Measurements from ENCODE around the gene TOM1L2. TPM values are rescaled to one million over a fixed set of nuclear protein-coding genes. Genes with fewer than 3 reads are reported as not detected.

TOM1L2 gene
- total RNA-seq (2014; rRNA removed; shearing (Covaris generic)), result 57.1 and 77.1 TPM in 2 replicates

DNA sequence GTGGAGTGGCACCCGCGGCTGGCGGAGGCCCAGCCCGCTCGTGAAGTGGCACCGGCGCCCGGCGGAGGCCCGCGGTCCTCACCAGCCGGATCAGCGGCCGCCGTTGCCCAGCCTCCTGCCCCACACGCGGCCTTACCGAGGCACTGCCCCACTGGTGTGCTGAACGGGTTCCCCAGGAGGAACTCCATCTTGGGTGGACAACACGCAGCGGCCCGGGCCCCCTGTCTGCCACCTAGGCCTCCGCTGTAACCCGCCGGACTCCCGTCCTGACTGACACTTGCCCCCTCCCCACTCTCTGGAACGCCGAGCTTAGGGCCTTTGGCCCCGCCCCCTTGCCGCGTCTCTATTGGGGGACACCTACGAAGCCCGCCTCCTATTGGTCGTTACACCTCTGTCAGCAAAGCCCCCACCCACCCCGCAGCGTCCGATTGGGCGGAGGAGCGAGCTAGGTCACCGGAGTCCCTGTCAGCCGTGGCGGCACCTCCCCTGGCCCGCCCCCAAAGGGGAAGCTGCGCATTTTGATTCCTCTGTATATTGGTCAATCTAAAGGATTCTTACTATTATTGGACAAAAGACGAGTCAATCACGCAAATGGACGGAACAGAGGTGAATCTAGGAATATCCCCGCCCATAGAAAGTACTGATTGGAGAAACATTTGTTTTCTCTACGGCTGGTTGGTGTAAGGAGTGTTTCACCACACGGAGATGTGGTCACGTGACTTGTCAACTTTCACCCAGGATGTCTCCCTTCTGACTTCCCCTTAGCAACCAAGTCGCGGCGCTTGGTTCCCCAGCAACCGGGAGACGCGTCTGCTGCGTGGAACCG lies at the start of gene TOM1L2, which contains the start of gene DRC3:
TSS of gene TOM1L2 (minus strand) at position 275 of the 826 bp plus-strand sequence. CDS start at position 188, 87 bp downstream.
TSS of gene DRC3 (plus strand) at position 737 of the 826 bp plus-strand sequence. CDS start 4,737 bp downstream, outside the sequence.
- in situ Hi-C loops (cut with HindIII; ENCODE audit: low sequenced_read_pairs), result no loop called here
- peak; percentile 100 for DNase-seq (ENCODE audit: low spot score)

- in situ Hi-C loops (cut with HindIII; ENCODE audit: low sequenced_read_pairs), result no loop called here
- no peak for DNase-seq (ENCODE audit: low spot score)
Measured at GRCh38 chr17:18021372-18021771, 49.2 kb upstream of the TOM1L2 start.

DNA sequence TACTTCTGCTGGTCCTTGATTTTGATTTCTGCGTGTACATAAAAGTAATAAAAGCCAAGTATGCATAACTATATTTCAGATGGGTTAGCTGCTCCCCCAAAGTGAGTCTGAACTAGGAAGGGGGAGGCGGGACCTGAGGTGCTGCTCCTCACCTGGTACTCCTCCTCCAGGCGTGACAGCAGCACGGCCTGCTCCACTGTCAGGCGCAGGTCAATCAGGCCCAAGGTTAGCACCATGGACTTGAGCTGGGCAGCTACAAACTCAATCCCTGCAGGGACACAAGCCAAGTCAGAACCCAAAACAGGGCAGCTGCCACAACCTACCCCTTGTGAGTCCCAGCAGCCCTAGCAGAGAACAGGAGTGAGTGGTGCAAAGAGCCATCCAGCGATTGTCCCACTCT lies 48.8 kb upstream of the TOM1L2 start:
- no peak for DNase-seq (ENCODE audit: low spot score)
- in situ Hi-C loops (cut with HindIII; ENCODE audit: low sequenced_read_pairs), result no loop called here

DNA sequence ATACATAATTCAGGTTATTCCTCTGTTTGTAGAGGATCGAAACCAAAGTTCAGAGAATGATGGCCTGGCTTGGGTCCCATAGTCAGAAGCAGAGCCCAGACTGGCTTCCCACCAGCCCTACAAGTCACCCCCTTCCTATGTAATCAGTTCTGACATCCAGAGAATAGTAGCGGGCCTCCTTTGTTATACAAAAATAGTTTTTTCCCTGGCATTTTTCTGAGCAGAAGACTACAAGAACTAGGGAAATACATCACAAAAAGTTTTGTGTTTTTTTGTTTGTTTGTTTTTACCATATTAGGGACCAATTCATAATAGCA lies 47.6 kb upstream of the TOM1L2 start:
- in situ Hi-C loops (cut with HindIII; ENCODE audit: low sequenced_read_pairs), result no loop called here
- no peak for DNase-seq (ENCODE audit: low spot score)

- in situ Hi-C loops (cut with HindIII; ENCODE audit: low sequenced_read_pairs), result no loop called here
Measured at GRCh38 chr17:18018411-18018921, 46.3 kb upstream of the TOM1L2 start.

DNA sequence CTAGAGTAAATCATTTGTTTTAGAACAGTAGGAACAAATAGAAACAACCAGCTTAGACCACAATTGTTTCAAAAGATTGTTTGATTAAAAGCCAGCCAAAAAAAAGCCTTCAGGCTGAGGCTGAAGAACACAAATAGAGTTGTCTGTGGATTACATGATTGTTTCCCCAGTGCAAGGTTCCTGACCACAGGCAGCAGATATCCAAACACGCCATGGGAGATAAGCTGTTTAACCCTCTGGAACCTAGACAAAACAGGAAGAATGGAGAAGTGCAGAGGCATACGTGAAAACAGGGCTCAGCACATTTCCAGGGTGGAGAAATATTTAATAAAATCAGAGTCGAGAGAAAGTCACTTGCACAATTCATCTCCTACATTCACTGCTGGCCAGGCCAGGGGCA lies 45.8 kb upstream of the TOM1L2 start:
- in situ Hi-C loops (cut with HindIII; ENCODE audit: low sequenced_read_pairs), result no loop called here
- DNase-seq (ENCODE audit: low spot score), result no peak

More at GRCh38 chr17:18018411-18018921, 46.3 kb upstream of the TOM1L2 start:
- no peak for DNase-seq (ENCODE audit: low spot score)

DNA sequence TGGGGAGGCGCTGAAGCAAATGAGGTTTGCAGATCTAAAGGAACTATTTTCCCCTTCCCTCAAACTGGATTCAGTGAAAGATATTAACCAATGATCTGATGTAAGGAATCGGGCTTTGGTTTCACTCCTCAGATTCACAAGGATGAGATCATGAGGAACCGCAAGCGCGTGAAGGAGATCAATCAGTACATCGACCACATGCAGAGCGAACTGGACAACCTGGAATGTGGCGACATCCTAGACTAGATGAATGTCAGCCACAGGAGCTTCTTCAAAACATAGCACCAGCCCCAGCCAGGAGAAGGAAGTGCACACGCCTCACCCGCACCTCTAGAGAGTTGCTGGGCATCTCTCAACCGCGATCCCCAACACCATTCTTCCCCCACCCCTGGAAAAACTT lies 44.2 kb upstream of the TOM1L2 start:
- DNase-seq (ENCODE audit: low spot score), result no peak
- in situ Hi-C loops (cut with HindIII; ENCODE audit: low sequenced_read_pairs), result no loop called here

GRCh38 chr17:18015593-18015992 lies 43.4 kb upstream of the TOM1L2 start:
- DNase-seq (ENCODE audit: low spot score), result no peak
- in situ Hi-C loops (cut with HindIII; ENCODE audit: low sequenced_read_pairs), result no loop called here

DNA sequence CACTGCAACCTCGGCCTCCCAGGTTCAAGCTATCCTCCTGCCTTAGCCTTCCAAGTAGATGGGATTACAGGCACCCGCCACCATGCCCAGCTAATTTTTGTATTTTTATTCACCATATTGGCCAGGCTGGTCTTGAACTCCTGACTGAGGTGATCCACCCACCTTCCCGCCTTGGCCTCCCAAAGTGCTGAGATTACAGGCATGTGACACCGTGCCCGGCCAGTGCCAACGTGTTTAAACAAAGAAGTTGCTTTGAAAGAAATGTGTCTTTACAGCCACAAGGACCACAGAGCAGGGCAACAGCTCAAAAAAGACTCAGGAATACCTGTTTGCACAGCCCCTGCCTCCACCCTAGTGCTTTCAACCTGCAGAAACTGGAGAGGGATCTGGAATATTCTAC lies 41.8 kb upstream of the TOM1L2 start:
- no peak for DNase-seq (ENCODE audit: low spot score)
- in situ Hi-C loops (cut with HindIII; ENCODE audit: low sequenced_read_pairs), result no loop called here

GRCh38 chr17:18011286-18011685 lies 39.1 kb upstream of the TOM1L2 start:
- no peak for DNase-seq (ENCODE audit: low spot score)
- in situ Hi-C loops (cut with HindIII; ENCODE audit: low sequenced_read_pairs), result no loop called here

GRCh38 chr17:18009609-18010420 lies 37.6 kb upstream of the TOM1L2 start:
- DNase-seq (ENCODE audit: low spot score), result no peak
- in situ Hi-C loops (cut with HindIII; ENCODE audit: low sequenced_read_pairs), result no loop called here

- no peak for DNase-seq (ENCODE audit: low spot score)
- in situ Hi-C loops (cut with HindIII; ENCODE audit: low sequenced_read_pairs), result no loop called here
Measured at GRCh38 chr17:18008496-18009268, 36.5 kb upstream of the TOM1L2 start.

DNA sequence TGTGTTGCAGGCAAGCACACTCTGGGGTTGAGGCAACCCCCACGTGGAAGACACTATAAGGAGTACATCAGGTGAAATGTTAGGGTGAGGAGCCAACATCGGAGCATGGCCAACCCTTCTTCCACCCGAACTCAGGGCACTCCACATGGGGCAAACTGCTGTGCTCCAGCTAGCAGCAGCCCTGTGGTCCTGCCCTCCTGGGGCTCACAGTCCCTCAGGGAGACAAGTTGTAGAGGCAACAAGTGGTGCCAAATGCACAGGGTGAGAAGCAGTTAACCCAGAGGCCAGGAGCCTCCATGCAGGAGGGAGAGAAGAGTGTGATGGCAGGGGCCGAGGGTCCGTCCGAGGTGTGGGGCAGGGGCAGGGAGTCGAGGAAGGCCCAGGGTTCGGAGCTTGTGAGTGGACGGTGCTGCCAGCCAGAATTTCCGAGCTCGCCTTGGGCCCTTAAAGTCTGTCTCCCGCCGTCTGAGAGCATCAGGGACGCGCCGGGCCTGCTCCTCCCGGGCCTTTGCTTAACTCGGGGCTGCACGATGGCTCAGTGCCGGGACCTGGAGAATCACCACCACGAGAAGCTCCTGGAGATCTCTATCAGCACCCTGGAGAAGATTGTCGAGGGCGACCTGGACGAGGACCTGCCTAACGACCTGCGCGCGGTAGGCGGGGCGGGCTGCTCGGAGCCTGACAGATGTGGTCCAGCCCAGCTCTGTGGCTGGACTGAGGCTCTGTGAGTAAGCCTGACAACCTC lies 34.5 kb upstream of the TOM1L2 start:
- no peak for DNase-seq (ENCODE audit: low spot score)
- in situ Hi-C loops (cut with HindIII; ENCODE audit: low sequenced_read_pairs), result no loop called here

DNA sequence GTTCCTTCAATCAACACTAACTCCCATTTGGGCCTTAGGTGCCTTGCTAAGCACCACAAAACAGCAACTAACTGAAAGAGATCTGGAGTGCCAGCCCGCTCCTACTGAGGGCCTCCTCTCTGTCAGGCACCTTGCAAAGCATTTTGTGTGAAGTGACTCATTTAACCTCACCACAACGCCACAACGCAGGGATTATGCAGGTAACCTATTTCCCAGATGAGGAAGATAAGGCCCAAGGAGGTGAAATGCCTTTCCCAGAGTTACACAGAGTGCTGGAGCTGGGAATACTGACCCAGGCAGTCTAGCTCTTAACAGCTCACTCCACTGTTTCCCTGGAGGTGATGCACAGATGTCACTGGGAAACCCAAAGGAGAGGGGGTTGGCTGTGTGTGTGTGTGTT lies 33.3 kb upstream of the TOM1L2 start:
- in situ Hi-C loops (cut with HindIII; ENCODE audit: low sequenced_read_pairs), result no loop called here

GRCh38 chr17:18004884-18005305 lies 32.7 kb upstream of the TOM1L2 start:
- in situ Hi-C loops (cut with HindIII; ENCODE audit: low sequenced_read_pairs), result no loop called here
- DNase-seq (ENCODE audit: low spot score), result no peak

More for the DNA sequence above, 33.3 kb upstream of the TOM1L2 start:
- DNase-seq (ENCODE audit: low spot score), result no peak

DNA sequence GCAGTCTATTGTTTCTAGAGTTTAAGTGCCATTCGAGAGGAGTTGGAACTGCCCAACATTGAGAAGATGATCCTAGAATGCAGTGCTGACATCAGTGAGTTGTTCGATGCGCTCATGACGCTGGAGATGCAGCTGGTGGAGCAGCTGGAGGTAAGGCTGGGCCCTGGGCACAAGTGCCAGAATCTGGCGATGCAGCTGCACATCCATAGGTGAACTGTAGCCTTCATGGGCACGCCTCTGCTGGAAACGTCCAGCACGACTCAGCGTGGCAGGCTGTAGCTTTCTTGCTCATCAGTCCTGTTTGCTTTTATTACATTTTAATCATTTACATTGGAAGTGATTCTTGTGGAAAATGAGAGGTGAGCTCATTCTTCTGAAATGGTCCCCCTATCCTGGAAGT lies 32.1 kb upstream of the TOM1L2 start:
- no peak for DNase-seq (ENCODE audit: low spot score)
- in situ Hi-C loops (cut with HindIII; ENCODE audit: low sequenced_read_pairs), result no loop called here

- in situ Hi-C loops (cut with HindIII; ENCODE audit: low sequenced_read_pairs), result no loop called here
- DNase-seq (ENCODE audit: low spot score), result no peak
Measured at GRCh38 chr17:18002171-18002570, 30.0 kb upstream of the TOM1L2 start.

DNA sequence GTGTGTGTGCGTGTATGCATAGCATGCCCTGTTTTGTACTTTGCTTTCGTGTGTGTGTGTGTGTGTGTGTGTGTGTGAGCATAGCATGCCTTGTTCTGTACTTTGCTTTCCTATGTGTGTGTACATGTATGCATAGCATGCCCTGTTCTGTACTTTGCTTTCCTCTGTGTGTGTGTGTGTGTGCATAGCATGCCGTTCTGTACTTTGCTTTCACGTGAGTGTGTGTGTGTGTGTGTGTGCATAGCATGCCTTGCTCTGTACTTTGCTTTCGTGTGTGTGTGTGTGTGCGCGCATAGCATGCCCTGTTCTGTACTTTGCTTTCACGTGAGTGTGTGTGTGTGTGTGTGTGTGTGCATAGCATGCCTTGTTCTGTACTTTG lies 27.8 kb upstream of the TOM1L2 start:
- in situ Hi-C loops (cut with HindIII; ENCODE audit: low sequenced_read_pairs), result no loop called here
- no peak for DNase-seq (ENCODE audit: low spot score)
